NT2/D1 (cell line): ENCODE measurements around the gene GIT2.

Experiments used
- SUZ12 ChIP-seq: IDR thresholded peaks from 2 replicates; pipeline ENCODE4 v1.6.1; 2011; ENCODE audit not compliant: insufficient read length, insufficient read depth; ENCODE audit errors: extremely low read depth
- YY1 ChIP-seq: IDR thresholded peaks from 2 replicates; pipeline ENCODE4 v1.6.1; 2011; ENCODE audit not compliant: insufficient read length, insufficient read depth
- ZNF274 ChIP-seq: IDR thresholded peaks from 2 replicates; pipeline ENCODE4 v1.6.1; 2011; ENCODE audit warnings: mild to moderate bottlenecking, low read depth, low read length

- TF ChIP-seq ZNF274 (no peak), SUZ12 (no peak), YY1 (no peak)
Observed at GRCh38 chr12:109961612-109962011, 34.6 kb downstream of the GIT2 start.
